Amygdala (tissue), 56 donors: Measurements from ENCODE around the gene ARSI.

ENCODE experiments used
- DNase-seq, 56 donors: peaks; one replicate each; lab custom pipeline; 2025; lab: John Stamatoyannopoulos, UW

The ARSI gene

DNA sequence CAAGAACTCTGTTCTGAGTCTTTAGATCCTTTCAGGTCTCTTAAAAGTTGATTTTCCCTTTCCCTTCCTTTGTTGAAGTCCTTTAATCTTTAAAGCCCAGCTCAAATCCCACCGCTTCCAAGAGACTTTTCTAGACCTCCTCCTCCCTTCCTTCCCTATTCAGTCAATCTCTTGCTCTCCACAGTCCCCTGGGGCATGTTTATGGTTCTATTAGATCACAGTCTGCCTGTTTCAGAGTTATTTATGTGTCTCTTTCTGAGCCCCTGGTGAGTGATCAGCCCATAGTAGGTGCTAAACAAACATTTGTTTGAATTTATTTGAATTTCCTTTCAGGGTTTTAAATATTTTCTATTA lies 7.2 kb upstream of the ARSI start:
- DNase-seq, result no peak

DNA sequence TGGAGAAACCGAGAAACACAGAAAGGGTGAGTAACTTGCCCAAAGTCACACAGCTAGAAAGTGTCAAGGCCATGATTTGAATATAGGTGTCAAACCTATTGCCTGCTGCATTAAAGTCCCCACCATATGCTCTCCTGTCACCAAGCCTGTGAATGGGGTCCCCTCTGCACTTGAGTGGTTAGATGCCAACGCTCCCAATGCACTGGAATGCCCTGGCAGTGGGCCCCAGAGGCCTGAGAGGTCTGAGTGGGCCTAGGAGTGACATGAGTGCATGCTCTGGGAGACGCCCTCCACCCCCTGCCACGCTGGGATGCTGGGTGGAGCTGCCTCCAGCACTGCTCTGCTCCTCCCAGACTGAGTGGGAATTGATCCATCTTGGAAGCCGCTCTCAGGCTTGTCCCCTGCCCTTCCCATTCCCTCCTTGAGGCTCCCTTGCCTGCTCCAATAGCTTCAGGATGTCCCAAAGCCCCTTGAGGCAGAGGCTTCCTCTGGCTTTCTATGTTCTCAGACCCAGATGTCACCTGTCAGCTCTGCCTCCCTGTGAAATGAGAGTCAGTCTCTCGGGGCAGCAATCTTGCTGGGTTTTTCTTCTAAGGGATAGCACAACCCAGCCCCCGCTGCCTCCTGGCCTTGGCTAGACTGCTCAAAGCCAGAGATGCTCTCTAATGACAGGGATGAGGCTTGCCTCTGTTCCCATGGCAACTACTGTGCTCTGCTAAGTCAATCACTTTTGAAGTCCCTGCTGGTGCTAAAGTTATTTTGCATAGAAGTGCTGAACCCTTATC lies 6.6 kb upstream of the ARSI start:
- DNase-seq, result peak in 2 of 56 donors; percentile 18 to 22

DNA sequence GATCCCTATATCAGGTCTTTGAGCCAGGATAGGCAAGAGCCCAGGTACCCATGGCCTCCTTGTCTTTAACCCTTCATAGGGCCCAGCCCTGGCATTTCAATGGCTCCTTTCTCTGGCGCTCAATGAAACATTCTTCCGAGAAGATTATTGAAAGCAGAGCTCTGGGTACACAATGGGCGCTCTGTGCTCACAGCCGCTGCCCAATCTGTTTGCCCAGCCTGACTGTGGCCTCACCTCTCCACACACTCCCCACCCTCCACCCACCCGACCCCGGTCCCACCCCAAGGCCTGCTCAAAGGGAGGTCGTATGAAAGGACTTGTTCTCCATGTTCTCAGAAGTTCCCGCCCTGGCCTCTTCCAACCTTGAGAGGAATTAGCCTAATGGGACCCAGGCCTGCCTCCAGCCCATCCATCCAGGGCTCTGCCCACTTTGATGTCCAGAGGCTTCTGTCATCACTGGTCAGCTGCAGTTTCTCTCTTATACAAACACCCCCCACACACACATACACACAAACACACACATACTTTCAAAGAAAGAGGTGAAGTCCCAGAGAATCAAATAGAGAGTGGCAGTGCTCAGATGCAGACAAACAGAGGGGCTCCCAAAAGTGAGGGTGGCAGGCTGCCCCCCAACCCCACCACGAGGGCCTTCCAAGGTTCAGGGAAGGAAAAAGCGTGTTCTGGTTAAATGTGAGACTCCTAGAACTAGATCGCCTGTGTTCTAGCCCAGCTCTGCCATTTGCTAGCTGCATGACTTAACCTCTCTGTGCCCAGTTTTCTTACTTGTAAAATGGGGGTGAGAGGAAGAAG lies 5.1 kb upstream of the ARSI start:
- DNase-seq, result peak in 17 of 56 donors; percentile 18 to 69 (median 35)

DNA sequence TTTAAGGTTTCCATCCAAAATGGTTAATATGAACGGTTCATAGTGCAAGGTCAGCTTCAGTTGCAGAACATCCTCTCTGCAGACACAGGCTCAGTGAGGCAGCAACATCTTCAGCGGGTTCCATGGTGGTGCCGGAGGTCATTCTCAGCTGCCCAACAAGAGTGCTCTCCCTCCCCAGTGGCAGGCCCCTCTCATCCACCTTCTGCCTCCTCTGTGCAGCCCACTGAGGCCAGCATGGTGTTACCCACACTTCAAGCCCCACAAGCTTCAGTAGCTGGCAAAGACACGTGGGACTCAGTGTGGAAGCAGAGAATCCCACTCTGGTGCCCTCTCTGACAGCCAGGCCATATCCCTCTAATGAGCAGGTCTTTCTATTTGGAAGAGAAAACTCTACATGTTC lies 4.1 kb upstream of the ARSI start:
- no peak for DNase-seq

DNA sequence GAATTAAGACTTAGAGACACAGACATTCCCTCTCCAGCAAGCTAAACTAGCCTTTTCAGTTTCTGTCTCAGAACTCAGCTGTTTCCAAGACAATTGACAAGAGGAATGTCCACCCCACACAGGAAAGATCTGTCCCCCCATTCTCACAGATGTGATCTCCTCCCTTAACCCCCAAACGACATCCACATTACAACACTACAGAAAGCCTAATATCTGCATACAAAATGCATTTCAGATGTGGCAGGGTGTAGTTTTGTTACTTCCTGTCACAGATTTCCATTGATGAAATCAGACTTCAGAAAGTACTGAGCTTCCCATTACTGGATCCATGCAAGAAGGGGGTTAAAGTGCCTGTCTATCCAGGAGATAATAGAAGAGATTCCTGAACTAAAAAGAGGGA lies 2.9 kb upstream of the ARSI start:
- no peak for DNase-seq

DNA sequence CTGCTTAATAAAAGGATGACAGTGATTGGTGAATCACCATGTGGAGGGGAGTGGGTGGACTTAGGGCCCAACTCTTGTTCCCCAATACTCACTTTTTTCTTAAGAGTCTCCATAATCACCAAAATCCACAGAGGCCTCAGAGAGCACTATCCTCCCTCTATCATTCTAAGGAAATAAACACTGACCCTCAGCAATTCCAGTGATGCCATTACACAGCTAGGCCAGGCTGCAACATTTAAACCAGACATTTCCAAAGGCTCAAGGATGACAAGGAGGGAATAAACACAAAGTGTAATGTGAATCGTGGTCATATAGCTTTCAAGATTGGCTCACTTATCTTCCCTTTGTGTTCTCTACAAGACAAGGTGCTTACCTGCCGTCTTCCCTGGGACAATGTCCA lies 2.4 kb upstream of the ARSI start:
- DNase-seq, result no peak

DNA sequence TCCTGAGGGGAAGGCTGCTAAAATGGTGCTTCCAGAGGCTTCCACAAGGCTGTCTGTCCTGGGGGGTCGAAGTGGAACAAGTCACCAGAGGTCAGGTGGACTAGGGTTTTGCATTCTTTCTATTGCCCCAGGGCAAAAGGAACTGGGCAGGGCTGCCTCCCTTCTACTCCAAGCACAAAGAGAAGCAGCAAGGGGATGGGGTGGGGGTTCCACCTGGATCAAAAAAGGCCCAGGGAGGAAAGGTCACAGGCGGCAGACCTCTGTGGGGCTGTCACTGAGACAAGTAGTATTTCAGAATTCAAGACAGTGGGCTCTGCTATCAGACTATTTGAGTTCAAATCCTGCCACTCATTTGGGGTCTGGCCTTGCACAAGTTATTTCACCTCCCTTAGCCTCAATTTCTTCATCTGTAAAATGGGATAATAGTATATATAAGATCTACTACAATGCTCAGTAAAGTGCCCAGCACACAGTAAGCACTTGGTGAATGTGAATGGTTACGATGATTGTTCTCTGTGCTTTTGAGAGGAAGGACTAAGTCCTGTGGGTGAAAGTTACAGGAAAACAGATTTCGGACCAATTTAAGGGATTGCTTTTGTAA lies 1.9 kb upstream of the ARSI start:
- DNase-seq, result no peak

DNA sequence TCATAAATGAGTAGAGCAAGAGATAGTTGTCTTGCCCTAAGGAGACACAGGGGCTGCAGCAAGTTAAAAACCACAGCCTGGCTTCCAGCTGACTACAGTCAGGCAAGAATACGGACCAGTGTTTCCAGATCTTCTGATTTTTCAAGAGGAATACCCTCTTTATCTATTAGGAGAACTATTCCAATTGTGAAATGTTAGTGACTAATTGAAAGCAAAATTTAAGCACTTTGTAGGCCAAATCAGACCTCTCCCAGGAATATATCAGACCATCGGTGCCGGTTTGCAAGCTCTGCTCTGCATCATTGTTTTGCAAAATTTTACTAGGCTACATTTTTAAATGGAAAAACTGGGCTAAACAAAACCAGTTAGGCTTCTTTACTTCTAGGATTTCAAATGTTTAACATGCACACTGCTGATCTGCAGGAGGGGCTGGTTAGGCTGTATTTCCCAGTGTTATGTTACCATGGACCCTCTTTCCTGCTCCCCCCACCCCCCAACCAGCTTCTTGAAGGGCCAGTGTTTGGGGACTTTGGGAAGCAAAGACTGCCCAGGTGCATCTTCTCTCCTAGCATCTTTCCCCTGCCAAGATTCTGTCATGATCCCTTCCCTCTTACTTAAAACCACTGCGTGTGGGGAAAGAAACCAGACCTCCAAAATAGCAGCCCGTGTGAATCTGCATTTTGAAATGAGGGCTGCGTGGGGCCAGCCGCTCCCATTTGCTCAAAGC lies 1.1 kb upstream of the ARSI start:
- DNase-seq, result no peak

DNA sequence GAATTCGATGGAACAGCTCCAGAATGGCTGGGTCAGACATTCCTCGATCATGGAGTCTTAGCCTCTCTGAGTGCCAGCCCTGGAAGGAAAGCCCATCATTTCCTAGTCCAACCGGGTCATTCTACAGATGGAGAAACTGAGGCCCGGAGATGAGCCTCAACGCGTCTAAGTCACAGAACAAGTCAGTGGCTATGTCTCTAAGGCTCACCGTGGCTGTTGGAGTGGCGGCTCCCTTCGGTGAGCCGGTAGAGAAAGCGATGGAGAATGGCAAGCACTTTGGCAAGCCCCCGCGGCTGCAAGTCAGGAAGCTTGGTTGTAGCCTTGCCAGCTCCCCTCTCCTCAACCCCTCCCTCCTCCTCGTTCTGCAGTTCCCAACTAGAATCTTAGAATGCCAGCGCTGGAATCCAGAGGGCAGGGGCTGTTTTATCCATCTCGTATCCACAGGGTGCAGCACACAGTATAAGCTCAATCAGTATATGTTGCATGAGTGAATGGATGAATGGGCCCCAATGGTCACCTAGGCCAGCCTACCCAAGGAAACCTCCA lies 438 bp upstream of the ARSI start:
- no peak for DNase-seq

DNA sequence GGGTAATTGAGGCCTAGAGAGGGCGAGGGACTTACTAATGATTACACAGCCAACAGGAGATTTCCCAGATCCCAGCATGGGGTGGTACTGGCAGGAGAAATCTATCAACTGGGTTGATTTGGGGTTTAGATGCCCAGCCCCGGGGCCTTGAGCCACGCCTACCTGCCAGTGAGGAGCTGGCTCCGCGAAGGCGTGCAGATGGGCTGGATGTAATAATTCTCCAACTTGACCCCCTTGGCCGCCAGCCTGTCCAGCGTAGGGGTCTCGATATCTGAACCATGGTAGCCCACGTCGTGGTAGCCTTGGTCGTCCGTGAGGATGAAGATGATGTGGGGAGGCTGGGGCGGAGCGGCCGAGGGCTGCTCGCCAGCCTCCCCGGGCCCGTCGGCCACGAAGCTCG lies 804 bp downstream of the ARSI start:
- DNase-seq, result no peak

DNA sequence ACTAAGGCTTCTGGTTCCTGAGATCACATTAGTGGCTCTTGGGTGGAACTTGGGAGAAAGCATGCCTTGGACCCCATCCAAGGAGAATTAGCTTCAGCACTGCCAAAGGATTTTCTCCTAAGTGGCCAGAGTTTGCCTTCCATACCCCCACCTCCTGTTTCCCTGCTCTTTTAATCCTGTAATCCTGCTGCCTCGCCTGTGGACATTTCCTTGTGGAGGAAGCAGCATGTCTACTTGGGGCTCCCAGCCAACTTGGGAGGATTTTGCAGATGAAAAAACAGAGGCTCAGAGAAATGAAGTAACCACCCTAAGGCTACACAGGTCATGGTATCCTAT lies 1.6 kb downstream of the ARSI start:
- no peak for DNase-seq

DNA sequence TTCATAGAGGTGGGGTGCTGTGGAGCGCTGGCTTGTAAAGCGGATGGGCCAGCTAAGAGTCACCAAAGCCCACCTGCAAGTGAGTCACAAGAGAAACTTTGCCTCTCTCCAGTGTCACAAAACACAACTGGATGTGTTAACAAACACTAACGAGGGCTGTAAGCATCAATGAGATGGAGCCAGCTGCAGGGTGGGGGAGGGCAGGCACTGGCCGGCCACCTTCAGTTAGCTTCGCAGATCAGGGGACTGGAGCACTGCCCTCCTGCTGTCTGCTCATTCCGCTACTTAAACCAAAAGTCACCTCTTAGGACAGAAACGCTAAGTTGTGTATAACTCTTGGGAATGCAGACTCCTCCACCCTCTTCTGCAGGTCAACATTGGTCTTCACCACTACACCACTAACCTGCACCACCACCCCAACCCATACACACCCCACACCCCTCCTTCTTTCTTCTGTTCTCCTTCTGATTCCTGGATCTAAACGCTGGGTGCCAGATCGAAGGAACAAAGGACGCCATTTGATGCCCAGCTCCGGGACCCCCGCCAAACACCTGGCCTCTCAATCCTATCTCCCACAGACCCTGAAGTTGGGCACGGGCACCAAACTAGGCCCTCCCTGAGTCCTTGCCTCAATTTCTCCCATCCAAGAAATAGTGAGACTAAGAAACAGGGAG lies 2.1 kb downstream of the ARSI start:
- no peak for DNase-seq

DNA sequence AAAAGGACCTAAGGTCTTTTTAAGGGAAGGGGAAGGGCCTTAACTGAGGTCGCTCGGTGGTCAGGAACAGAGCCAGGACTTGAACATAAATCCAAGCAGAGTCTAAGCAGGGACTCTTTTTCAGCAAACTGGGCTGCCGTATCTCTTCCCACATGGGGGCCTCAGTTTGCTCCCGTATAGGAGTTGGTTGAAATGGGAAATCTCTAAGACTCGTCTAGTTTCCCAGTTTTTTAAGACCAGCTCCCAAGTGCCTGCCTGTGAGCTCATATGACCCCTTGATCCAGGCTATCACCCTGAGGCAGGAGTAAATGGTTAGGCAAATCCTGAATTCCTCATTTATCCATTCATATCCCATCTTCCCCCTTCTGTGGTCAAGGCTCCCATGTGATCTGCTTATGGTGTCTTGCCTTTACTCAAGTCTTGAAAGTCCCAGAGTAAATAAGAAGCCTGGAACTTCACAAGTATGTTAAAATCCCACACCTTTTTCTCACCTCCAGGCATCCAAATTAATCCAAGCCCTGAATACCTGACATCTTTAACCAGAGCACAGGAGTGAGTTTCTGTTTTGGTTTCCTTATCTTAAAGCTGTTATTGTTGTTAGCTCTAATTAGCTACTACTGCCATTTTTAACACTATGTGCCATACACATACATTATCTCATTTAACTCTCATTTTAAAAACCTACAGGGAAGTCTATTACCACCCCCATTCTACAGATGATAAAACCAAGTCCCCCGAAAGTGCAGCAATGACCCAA lies 3.0 kb downstream of the ARSI start:
- no peak for DNase-seq

DNA sequence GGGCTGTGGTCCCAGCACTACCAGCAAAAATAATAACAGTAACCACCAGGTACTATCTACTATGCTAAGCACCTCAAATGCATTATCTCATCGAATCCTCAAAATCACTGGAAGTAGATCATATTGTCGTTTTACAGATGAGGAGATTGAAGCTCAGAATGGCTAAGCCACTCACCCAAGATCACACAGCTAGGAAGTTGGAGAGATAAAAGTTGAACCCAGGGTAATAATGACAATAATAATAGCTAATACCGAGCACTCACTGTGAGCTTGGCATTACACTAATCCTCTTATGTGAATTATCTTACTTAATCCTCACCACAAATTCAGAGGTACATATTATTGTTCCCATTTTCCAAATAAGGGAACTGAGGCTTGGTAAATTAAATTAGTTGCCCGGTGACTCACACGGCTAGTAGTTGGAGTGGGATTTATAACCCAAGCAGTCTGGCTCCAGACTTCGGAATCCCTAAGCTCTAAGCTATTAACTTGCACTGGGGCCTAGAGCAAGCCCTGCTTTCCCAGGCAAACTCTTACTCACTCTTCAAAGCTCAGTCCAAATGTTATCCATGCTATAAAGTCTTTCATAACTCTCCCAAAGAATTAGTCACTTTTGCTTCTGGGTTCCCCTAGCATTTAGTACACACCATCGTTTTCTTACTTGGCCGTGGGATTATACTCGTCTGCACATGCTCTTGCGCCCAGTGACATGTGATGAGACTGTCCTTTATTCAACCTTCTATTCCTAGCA lies 3.8 kb downstream of the ARSI start:
- no peak for DNase-seq

DNA sequence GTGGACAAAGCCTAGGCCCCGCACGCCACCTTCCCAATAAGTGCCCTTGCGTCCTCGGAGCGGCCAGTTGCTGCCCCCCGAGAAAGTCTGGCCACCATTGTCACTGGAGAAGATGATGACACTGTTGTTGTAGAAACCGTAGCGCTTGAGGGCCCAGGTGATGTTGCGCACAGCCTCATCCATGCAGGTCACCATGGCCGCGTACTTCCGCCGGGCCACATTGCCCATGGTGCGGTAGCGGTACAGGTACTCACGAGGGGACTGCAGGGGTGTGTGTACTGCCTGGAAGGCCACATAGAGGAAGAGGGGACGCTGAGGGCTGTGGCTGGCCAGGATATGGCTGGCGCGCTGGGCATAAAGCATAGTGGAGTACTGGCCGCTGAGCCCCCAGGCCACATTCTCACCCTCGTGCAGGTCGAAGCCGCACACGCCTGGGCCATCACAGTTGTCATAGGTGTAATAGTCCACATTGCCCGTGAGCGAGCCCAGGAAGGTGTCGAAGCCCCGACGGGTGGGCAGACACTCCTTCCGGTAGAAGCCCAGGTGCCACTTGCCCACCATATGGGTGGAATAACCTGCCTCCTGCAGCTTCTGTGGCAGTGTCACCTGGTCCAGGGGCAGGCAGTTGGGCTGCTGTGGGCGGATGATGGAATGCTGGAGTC lies 4.6 kb downstream of the ARSI start:
- no peak for DNase-seq

DNA sequence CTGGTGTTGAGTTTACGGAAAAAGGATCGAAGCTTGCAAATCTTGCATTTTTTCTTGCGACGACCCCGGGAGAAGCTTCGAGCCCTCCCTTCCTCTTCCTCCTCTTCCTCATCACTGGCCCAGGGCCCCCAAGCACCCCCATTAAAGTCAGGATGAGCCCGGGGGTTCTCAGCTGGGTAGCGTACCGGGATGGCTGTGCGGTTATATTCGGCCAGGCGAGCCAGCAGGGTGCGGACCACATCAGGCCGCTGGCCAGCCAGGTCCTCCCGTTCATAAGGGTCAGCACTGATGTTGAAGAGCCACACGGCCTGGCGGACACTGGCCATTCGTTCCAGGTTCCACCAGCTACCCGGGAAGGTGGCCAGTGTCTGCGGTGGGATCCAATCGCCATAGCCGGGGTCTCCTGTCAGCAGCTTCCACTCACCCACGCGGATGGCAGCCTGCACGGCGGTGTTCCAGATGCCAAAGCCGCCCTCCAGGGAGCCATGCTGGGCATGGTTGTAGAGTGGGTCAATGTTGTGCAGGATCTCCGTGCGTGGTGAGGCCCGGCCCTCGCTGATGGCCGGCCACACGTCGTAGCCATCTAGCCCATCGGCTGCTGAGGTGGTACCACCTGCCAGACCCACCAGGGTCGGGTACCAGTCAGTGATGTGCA lies 5.3 kb downstream of the ARSI start:
- no peak for DNase-seq

DNA sequence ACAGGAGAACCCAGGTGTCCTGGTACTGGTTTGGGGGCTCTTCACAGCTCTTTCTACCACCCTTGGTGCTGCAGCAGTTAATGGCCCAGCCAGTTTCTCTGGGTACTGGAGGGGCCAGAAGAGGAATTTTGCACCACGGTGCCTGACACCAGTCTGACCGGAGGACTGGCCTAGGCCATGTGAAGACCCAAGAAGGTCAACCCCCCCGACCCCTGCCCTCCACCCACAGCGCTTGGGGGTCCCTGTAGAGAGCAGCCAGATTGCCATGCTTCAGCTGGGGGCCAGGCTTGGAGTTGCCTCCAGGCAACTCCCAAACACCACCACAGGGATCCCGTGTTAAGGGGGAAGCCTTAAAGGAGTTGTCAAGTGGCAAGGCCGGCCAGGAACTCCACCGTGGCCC lies 6.2 kb downstream of the ARSI start:
- no peak for DNase-seq
